HFF-Myc (cell line): ENCODE measurements around the gene TEX29.

Source experiments
- DNase-seq: peaks from one replicate; pipeline ENCODE4 v3.0.0-alpha.2; 2011; ENCODE audit warnings: low read depth; ENCODE audit errors: extremely low read depth
- H3K4me3 ChIP-seq: replicated peaks from 2 replicates; pipeline ENCODE4 v1.5.1; 2011; ENCODE audit warnings: low read depth, mild to moderate bottlenecking, control low read depth, low read length
- TF ChIP-seq, protein P1 (sequence below): IDR thresholded peaks from 2 replicates; pipeline ENCODE4 v1.5.1; 2012; ENCODE audit warnings: mild to moderate bottlenecking, low read depth, low read length, control low read depth; ENCODE audit errors: missing control alignments

The TEX29 gene

DNA sequence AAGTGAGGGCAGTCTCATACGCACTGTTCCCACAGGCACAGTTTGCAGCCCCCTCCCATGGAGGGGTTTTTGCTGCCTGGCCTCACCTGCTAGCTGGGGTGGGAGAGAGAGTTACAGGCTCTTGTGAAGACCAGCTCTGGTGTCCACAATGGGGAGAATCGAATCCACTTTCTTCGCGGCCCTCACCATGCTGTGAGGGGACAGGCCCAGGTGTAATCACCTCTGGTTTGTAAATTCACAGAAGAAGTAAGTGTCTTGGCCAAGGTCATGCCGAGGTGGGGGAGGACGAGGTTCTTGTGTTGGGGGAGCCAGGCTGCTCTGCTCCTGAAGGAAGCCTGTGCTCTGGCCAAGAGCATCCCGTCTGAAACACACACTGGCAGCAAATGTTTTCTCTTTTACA is 39.5 kb downstream of the TEX29 start:
- TF ChIP-seq, protein P1, sequence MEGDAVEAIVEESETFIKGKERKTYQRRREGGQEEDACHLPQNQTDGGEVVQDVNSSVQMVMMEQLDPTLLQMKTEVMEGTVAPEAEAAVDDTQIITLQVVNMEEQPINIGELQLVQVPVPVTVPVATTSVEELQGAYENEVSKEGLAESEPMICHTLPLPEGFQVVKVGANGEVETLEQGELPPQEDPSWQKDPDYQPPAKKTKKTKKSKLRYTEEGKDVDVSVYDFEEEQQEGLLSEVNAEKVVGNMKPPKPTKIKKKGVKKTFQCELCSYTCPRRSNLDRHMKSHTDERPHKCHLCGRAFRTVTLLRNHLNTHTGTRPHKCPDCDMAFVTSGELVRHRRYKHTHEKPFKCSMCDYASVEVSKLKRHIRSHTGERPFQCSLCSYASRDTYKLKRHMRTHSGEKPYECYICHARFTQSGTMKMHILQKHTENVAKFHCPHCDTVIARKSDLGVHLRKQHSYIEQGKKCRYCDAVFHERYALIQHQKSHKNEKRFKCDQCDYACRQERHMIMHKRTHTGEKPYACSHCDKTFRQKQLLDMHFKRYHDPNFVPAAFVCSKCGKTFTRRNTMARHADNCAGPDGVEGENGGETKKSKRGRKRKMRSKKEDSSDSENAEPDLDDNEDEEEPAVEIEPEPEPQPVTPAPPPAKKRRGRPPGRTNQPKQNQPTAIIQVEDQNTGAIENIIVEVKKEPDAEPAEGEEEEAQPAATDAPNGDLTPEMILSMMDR = no peak
- H3K4me3 ChIP-seq = no peak overlapping the region
- DNase-seq = no peak

DNA sequence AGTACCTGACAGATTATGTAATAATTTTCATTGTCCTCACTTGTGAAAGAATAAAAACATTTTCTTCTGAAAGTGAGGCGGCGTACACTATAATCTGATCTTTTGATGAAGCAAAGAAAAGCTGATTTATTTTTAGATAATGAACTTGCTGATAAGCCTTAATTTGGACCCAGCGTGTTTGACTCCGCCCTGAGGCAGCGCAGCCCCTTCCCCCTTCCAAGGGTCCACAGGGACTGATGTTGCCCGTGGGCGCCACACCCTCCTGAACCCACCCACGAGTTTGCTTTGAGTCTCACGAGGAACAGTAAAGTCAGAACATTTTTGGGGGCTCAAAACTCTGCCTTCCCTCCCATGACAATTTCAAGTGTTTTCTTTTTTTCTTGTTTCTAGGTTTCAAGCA is 40.0 kb downstream of the TEX29 start:
- DNase-seq = no peak
- TF ChIP-seq, protein P1 = no peak
- H3K4me3 ChIP-seq = no peak overlapping the region

DNA sequence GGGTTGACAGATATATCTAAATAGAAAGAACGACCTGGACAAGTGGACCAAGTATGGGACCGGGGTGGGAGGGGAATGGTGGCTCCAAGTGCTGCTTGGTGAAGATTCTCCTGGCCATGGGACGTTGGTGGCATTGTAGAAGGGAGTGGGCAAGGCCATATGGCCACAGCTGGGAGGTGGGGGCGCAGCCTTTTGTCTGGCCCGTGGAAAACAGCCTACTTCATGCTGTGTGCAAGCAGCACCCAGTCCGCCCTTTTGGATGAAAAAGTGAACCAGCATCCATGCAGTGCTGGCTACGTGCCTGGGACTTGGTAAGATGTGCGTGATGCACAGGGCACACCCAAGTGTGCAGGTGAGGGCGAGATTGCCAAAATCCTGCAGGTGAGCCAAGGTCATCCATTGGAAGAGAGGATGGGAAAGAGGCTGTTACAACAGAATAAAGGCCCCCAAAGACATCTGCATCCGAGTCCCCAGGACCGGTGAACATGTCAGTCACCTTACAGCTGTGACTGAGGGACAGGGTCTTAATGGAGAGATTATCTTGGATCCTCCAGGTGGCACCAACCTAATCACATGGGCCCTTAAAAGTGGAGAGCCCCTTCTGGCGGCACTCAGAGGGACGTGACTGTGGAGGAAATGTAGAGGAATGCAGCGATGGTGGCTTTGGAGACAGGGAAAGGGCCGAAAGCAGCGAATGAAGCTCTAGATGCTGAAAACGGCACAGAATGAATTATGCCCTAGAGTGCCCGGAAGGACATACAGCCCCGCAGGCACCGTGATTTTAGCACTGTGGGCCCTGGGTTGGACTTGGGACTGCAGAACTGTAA is 40.8 kb downstream of the TEX29 start:
- DNase-seq = no peak
- no peak overlapping the region for H3K4me3 ChIP-seq
- TF ChIP-seq, protein P1 = no peak

DNA sequence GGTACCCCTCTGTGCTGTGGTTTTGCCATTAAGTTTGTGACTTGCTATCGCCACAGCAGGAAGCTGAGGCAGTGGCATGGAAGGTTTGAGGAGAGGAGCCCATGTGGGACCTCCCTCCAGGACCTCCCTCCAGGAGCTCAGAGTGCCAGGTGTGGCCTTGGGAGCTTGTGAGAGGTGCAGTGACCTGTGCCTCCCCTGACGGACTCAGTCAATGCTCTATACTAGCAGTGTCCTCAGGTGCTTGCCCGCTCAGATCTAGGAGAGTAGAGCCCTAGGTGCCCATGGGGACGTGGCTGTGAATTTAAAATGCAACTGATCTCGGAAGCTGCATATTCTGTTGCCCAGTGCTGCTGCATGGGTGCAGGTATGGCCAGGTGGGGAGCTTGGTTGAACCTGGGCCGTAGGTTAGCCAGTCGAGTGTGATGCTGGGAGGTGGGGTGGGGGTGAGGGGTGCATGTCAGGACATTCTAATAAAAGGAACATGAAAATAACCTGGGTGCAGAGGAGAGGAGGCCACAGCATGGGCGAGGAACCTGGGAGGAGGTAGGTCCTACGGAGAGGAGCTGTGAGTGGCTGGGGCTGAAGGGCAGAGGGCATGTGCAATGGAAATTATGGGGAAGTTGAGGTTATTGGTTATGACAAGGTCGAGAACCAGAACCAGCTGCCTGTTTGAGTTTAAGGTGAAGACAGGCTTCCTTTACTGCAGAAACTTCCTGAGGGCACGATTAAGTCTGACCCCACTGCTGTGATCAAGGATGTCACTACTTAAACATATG is 41.6 kb downstream of the TEX29 start:
- TF ChIP-seq, protein P1 = no peak
- no peak overlapping the region for H3K4me3 ChIP-seq
- DNase-seq = no peak

DNA sequence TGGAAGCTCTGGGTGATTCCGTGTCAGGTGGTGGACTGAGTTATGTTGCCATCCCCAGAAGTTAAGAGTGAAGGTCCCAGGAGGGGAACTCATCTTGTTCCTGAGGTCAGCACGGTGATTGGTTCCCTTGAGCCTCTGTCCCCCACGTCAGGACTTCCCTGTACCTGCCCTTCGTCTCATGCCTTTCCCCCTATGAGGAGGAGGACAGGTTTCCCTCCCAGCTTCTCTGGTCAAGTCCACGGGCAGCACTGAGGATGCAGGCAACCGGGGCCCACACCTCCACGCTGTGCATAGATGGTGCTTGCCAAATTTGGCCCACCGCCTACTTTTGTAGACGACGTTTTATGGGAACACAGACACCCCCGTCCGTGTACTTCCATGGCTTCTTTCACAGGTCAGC is 42.7 kb downstream of the TEX29 start:
- H3K4me3 ChIP-seq = no peak overlapping the region
- DNase-seq = no peak
- TF ChIP-seq, protein P1 = no peak

DNA sequence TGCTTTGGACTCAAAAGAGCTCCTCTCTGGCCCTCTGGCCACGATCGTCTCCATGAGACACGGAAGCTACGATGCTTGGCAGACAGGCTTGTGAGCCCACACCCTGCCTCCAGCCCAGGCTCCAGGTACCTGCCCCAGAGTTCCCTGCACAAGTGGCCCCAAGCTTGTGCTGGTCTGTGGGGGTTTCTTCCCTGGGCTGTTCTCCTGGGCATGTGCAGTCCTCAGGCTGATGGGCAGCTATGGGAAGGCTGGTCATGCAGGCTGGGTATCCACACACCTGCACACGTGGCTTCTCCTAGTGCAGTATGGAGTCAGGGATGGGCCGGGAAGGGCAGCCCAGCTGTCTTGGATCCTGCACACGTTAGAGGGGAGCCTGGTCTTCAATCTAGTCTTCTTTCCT is 43.1 kb downstream of the TEX29 start:
- H3K4me3 ChIP-seq = no peak overlapping the region
- TF ChIP-seq, protein P1 = no peak
- no peak for DNase-seq
